ENCODE data around the gene KRTAP25-1.

KRTAP25-1 gene

GRCh38 chr21:30245061-30245460 lies 44.3 kb downstream of the KRTAP25-1 start:
- DNase-seq: no peak

GRCh38 chr21:30243691-30244090 lies 45.6 kb downstream of the KRTAP25-1 start:
- no peak for DNase-seq

- DNase-seq: no peak
These were observed 48.7 kb downstream of the KRTAP25-1 start for GRCh38 chr21:30240661-30241060.
